ENCODE measurements around the gene SCN4A. TPM values are rescaled to one million over a fixed set of nuclear protein-coding genes. Genes with fewer than 3 reads are reported as not detected.

Gene SCN4A
- total RNA-seq, 3 donors from 2014 or later (not counting 1 experiment from before 2014, with no cell fraction given) = 0.10 to 0.14 (median 0.14) TPM

DNA sequence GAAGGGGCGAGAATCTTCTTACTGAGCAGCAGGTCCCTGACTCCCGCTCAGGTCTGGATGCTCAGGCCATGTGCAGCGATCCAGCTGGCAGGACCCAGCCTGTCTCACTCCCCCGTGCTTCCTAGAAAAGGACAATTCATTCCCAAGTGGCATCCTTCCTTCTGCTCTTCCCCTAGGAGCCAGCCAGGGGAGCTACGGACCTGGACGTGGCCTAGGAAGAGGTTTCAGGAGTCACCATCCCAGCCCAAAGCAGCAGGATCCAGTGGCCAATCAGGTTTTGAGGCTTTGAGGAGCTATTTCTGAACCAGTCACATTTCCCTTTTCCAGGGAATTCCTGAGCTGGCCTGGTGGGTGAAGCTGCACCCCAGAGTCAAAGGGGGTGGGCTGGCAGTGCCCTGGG lies 32.8 kb downstream of the SCN4A start:
- no peak overlapping the region for H3K27ac ChIP-seq (ENCODE audit: low read length)
- Mint-ChIP-seq H3K36me3 (no peaks in the 10 kb centered on the region), H3K27me3 (ENCODE audit: low read depth in 2 of 2) (no peaks in the 10 kb centered on the region), H3K4me3 (no peak overlapping the region), H3K27ac (no peak overlapping the region), H3K4me1 (peaks cover 0 to 17% of the 10 kb centered on the region in 2 donors), H3K9me3 (no peaks in the 10 kb centered on the region)
- intact Hi-C loops (cut with micrococcal nuclease) = no loop called here
- TF ChIP-seq, protein P1, sequence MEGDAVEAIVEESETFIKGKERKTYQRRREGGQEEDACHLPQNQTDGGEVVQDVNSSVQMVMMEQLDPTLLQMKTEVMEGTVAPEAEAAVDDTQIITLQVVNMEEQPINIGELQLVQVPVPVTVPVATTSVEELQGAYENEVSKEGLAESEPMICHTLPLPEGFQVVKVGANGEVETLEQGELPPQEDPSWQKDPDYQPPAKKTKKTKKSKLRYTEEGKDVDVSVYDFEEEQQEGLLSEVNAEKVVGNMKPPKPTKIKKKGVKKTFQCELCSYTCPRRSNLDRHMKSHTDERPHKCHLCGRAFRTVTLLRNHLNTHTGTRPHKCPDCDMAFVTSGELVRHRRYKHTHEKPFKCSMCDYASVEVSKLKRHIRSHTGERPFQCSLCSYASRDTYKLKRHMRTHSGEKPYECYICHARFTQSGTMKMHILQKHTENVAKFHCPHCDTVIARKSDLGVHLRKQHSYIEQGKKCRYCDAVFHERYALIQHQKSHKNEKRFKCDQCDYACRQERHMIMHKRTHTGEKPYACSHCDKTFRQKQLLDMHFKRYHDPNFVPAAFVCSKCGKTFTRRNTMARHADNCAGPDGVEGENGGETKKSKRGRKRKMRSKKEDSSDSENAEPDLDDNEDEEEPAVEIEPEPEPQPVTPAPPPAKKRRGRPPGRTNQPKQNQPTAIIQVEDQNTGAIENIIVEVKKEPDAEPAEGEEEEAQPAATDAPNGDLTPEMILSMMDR (IDR thresholded peaks at IDR 0.05) = no peak
- no peak for DNase-seq
- 94% methylated on average over 6 of the region's 6 CpGs for WGBS (ENCODE audit: insufficient coverage)
- no peaks in the 10 kb centered on the region for H3K27me3 ChIP-seq (ENCODE audit: control insufficient read depth, insufficient read depth, low read length)
- H3K4me1 ChIP-seq (ENCODE audit: control insufficient read depth, insufficient read depth, low read length) = peaks cover 4% of the 10 kb centered on the region
- no peaks in the 10 kb centered on the region for H3K36me3 ChIP-seq (ENCODE audit: control insufficient read depth, insufficient read depth, low read length)
- no peaks in the 10 kb centered on the region for H3K9me3 ChIP-seq (ENCODE audit: control insufficient read depth, insufficient read depth, low read length)
- ATAC-seq = no peak
- H3K4me3 ChIP-seq (ENCODE audit: low read length) = no peak overlapping the region

DNA sequence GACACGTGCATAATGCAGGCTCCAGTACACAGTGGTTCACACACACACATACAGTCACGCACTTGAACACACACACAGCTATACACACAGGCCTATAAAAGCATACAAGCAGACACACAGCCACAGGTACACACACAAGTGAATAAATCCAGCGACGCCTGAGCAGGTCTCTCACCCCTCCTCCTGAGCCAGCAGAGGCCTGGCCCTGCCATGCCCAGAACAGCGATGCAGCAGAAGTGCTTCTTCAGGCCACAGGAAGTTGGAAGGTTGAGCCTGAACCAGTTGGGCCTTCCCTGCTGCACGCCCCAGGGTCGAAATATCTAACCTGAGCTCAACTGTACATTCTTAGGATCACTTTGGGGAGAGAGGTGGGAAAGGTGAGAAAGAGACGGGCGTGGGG lies 33.3 kb downstream of the SCN4A start:
- no peak overlapping the region for H3K27ac Mint-ChIP-seq
- ATAC-seq (no peak), DNase-seq (no peak)
- 95% methylated on average over 9 of the region's 9 CpGs for WGBS (ENCODE audit: insufficient coverage)
- H3K27me3 ChIP-seq (ENCODE audit: control insufficient read depth, insufficient read depth, low read length) = no peaks in the 10 kb centered on the region
- H3K4me3 ChIP-seq (ENCODE audit: low read length) = no peak overlapping the region
- no peak overlapping the region for H3K27ac ChIP-seq (ENCODE audit: low read length)
- H3K4me1 ChIP-seq (ENCODE audit: control insufficient read depth, insufficient read depth, low read length) = peaks cover 7% of the 10 kb centered on the region
- no peaks in the 10 kb centered on the region for H3K9me3 Mint-ChIP-seq
- TF ChIP-seq, protein P1 (IDR thresholded peaks at IDR 0.05) = no peak
- no peaks in the 10 kb centered on the region for H3K36me3 Mint-ChIP-seq
- no peaks in the 10 kb centered on the region for H3K9me3 ChIP-seq (ENCODE audit: control insufficient read depth, insufficient read depth, low read length)
- no peaks in the 10 kb centered on the region for H3K36me3 ChIP-seq (ENCODE audit: control insufficient read depth, insufficient read depth, low read length)
- intact Hi-C loops (cut with micrococcal nuclease) = no loop called here
- H3K4me1 Mint-ChIP-seq = peaks cover 0 to 15% of the 10 kb centered on the region in 2 donors
- no peak overlapping the region for H3K4me3 Mint-ChIP-seq
- H3K27me3 Mint-ChIP-seq (ENCODE audit: low read depth in 2 of 2) = no peaks in the 10 kb centered on the region

DNA sequence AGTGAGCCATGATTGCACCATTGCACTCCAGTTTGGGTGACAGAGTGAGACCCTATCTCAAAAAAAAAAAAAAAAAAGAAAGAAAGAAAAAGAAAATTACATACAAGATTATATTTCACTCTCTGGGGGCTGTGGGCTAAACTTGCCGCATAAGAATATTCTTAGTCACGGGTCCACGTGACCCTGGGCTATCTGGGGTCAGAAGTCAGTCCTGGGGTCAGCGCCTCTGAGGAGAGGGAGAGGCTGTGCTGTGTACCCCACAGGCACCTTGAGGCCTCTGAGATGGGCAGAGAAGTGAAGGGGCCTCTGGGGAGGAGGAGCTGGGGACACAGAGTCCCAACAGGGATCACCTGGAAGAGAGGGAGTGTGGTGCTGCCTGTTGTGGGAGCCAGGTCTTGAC lies 34.8 kb downstream of the SCN4A start:
- 99% methylated on average over 4 of the region's 4 CpGs for WGBS (ENCODE audit: insufficient coverage)
- Histone ChIP-seq H3K36me3 (ENCODE audit: control insufficient read depth, insufficient read depth, low read length) (no peaks in the 10 kb centered on the region), H3K27me3 (ENCODE audit: control insufficient read depth, insufficient read depth, low read length) (no peaks in the 10 kb centered on the region), H3K4me1 (ENCODE audit: control insufficient read depth, insufficient read depth, low read length) (peaks cover 12% of the 10 kb centered on the region), H3K9me3 (ENCODE audit: control insufficient read depth, insufficient read depth, low read length) (no peaks in the 10 kb centered on the region), H3K4me3 (ENCODE audit: low read length) (no peak overlapping the region), H3K27ac (ENCODE audit: low read length) (no peak overlapping the region)
- H3K27ac Mint-ChIP-seq = no peak overlapping the region
- no peaks in the 10 kb centered on the region for H3K27me3 Mint-ChIP-seq (ENCODE audit: low read depth in 2 of 2)
- intact Hi-C loops (cut with micrococcal nuclease) = no loop called here
- ATAC-seq (no peak), DNase-seq (no peak)
- no peaks in the 10 kb centered on the region for H3K36me3 Mint-ChIP-seq
- TF ChIP-seq, protein P1 (IDR thresholded peaks at IDR 0.05) = no peak
- no peaks in the 10 kb centered on the region for H3K9me3 Mint-ChIP-seq
- H3K4me3 Mint-ChIP-seq = no peak overlapping the region
- peaks cover 0 to 13% of the 10 kb centered on the region in 2 donors for H3K4me1 Mint-ChIP-seq

DNA sequence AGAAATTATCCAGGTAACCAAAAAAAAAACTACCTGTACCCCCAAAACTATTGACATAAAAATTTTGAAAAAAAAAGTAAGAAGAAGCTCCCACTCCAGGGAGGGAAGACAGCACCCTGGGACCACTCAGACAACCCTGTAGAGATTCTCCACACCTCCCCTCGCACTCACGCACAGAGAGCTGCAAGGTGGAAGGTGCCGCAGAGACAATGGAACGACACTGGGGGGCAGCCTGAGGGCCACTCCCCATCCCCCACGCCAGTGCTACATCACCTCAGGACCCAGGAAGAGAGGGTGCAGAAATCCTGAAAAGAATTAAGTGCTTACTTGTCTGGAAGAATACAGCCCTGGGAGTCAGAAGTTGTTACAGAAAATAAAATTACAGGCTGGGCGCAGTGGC lies 35.4 kb downstream of the SCN4A start:
- TF ChIP-seq, protein P1 (IDR thresholded peaks at IDR 0.05) = no peak
- peaks cover 18% of the 10 kb centered on the region for H3K4me1 ChIP-seq (ENCODE audit: control insufficient read depth, insufficient read depth, low read length)
- Mint-ChIP-seq H3K27me3 (ENCODE audit: low read depth in 2 of 2) (no peaks in the 10 kb centered on the region), H3K9me3 (no peaks in the 10 kb centered on the region), H3K27ac (no peak overlapping the region), H3K4me1 (peaks cover 5 to 19% of the 10 kb centered on the region in 2 donors), H3K36me3 (no peaks in the 10 kb centered on the region), H3K4me3 (no peak overlapping the region)
- no peaks in the 10 kb centered on the region for H3K27me3 ChIP-seq (ENCODE audit: control insufficient read depth, insufficient read depth, low read length)
- H3K4me3 ChIP-seq (ENCODE audit: low read length) = no peak overlapping the region
- intact Hi-C loops (cut with micrococcal nuclease) = no loop called here
- no peak for ATAC-seq
- DNase-seq = no peak
- no peaks in the 10 kb centered on the region for H3K36me3 ChIP-seq (ENCODE audit: control insufficient read depth, insufficient read depth, low read length)
- H3K27ac ChIP-seq (ENCODE audit: low read length) = no peak overlapping the region
- no peaks in the 10 kb centered on the region for H3K9me3 ChIP-seq (ENCODE audit: control insufficient read depth, insufficient read depth, low read length)
- 89% methylated on average over 6 of the region's 6 CpGs for WGBS (ENCODE audit: insufficient coverage)
